ENCODE results near the gene ESPNL.

ESPNL gene

GRCh38 chr2:238172439-238172838, 72.3 kb downstream of the ESPNL start:
- ChIA-PET CTCF (no interaction called here), POLR2A (no interaction called here)
- no peak for TF ChIP-seq CTCF (IDR thresholded peaks at IDR 0.05; ENCODE audit: control extremely low read depth, extremely low read depth, low read depth, missing control alignments)
- DNase-seq (ENCODE audit: extremely low spot score): no peak

GRCh38 chr2:238173692-238174091, 73.6 kb downstream of the ESPNL start:
- DNase-seq (ENCODE audit: extremely low spot score): no peak
- POLR2A ChIA-PET: no interaction called here
- no peak for TF ChIP-seq CTCF (IDR thresholded peaks at IDR 0.05; ENCODE audit: control extremely low read depth, extremely low read depth, low read depth, missing control alignments)
- CTCF ChIA-PET: interaction anchor here (0.9 kb wide), 1 partner anchor 11 kb away, joined by 3 read pairs; no protein-coding TSS in a partner anchor

- ChIA-PET POLR2A (no interaction called here), CTCF (interaction anchor here (0.9 kb wide), 1 partner anchor 11 kb away, joined by 3 read pairs; no protein-coding TSS in a partner anchor)
- TF ChIP-seq CTCF (IDR thresholded peaks at IDR 0.05; ENCODE audit: control extremely low read depth, extremely low read depth, low read depth, missing control alignments): no peak
These were observed 74.2 kb downstream of the ESPNL start for GRCh38 chr2:238174291-238174690.

GRCh38 chr2:238174701-238175100, 74.6 kb downstream of the ESPNL start:
- ChIA-PET CTCF (no interaction called here), POLR2A (no interaction called here)
- DNase-seq (ENCODE audit: extremely low spot score): no peak
- TF ChIP-seq CTCF (IDR thresholded peaks at IDR 0.05; ENCODE audit: control extremely low read depth, extremely low read depth, low read depth, missing control alignments): no peak

More at GRCh38 chr2:238174291-238174690, 74.2 kb downstream of the ESPNL start:
- no peak for DNase-seq (ENCODE audit: extremely low spot score)

- CTCF ChIA-PET: interaction anchor here (1.4 kb wide), 1 partner anchor 87 kb away, joined by 3 read pairs; no protein-coding TSS in a partner anchor
These were observed 76.5 kb downstream of the ESPNL start for GRCh38 chr2:238176613-238177012.

GRCh38 chr2:238180554-238180953, 80.4 kb downstream of the ESPNL start:
- ChIA-PET POLR2A (no interaction called here), CTCF (no interaction called here)
- DNase-seq (ENCODE audit: extremely low spot score): no peak
- TF ChIP-seq CTCF (IDR thresholded peaks at IDR 0.05; ENCODE audit: control extremely low read depth, extremely low read depth, low read depth, missing control alignments): no peak

More at GRCh38 chr2:238176613-238177012, 76.5 kb downstream of the ESPNL start:
- TF ChIP-seq CTCF (IDR thresholded peaks at IDR 0.05; ENCODE audit: control extremely low read depth, extremely low read depth, low read depth, missing control alignments): no peak
- POLR2A ChIA-PET: no interaction called here
- no peak for DNase-seq (ENCODE audit: extremely low spot score)

GRCh38 chr2:238182362-238182761, 82.2 kb downstream of the ESPNL start:
- no peak for TF ChIP-seq CTCF (IDR thresholded peaks at IDR 0.05; ENCODE audit: control extremely low read depth, extremely low read depth, low read depth, missing control alignments)
- no peak for DNase-seq (ENCODE audit: extremely low spot score)
- CTCF ChIA-PET: no interaction called here
- POLR2A ChIA-PET: no interaction called here
